H9 (cell line): ENCODE measurements around the gene PHKA2. TPM values are rescaled to one million over a fixed set of nuclear protein-coding genes. Genes with fewer than 3 reads are reported as not detected.

Experiments used
- DNase-seq: peaks from one replicate; pipeline ENCODE4 v3.0.0-alpha.2; 2017
- H2AFZ ChIP-seq: one replicate; pipeline ENCODE4 v1.6.1; 2013; ENCODE audit warnings: mild to moderate bottlenecking, low read length, control low read depth, moderate library complexity
- H2AK5ac ChIP-seq: 2 replicates; pipeline ENCODE4 v1.6.1; 2013; ENCODE audit warnings: low read length, control low read depth, mixed read lengths; ENCODE audit not compliant: insufficient read length
- H2BK120ac ChIP-seq: one replicate; pipeline ENCODE4 v1.6.1; 2013; ENCODE audit warnings: low read depth, mild to moderate bottlenecking, low read length, control low read depth, inconsistent platforms; ENCODE audit not compliant: poor library complexity, severe bottlenecking
- H2BK12ac ChIP-seq: 2 replicates; pipeline ENCODE4 v1.6.1; 2013; ENCODE audit warnings: low read length, control low read depth, mixed read lengths, low read depth; ENCODE audit not compliant: insufficient read length
- H2BK15ac ChIP-seq: 2 replicates; pipeline ENCODE4 v1.6.1; 2013; ENCODE audit warnings: low read depth, low read length, control low read depth
- H2BK20ac ChIP-seq: one replicate; pipeline ENCODE4 v1.6.1; 2013; ENCODE audit warnings: low read depth, mild to moderate bottlenecking, low read length, control low read depth, inconsistent platforms; ENCODE audit not compliant: poor library complexity, severe bottlenecking
- H2BK5ac ChIP-seq: 2 replicates; pipeline ENCODE4 v1.6.1; 2013; ENCODE audit warnings: low read length, control low read depth, mixed read lengths; ENCODE audit not compliant: insufficient read length
- H3K14ac ChIP-seq: 2 replicates; pipeline ENCODE4 v1.6.1; 2013; ENCODE audit warnings: low read length, control low read depth; ENCODE audit not compliant: insufficient read depth
- H3K18ac ChIP-seq: 2 replicates; pipeline ENCODE4 v1.6.1; 2013; ENCODE audit warnings: low read depth, mild to moderate bottlenecking, mixed read lengths, low read length, control low read depth; ENCODE audit not compliant: insufficient read length
- H3K23ac ChIP-seq: 2 replicates; pipeline ENCODE4 v1.6.1; 2013; ENCODE audit warnings: low read length, control low read depth, mixed read lengths, low read depth; ENCODE audit not compliant: insufficient read length
- H3K23me2 ChIP-seq: 2 replicates; pipeline ENCODE4 v1.6.1; 2013; ENCODE audit warnings: low read depth, mild to moderate bottlenecking, mixed read lengths, low read length, control low read depth; ENCODE audit not compliant: insufficient read length, poor library complexity, severe bottlenecking
- H3K27ac ChIP-seq: 2 replicates; pipeline ENCODE4 v1.5.1; 2013; ENCODE audit warnings: low read length, control low read depth, mixed read lengths, low read depth; ENCODE audit not compliant: insufficient read length
- H3K27me3 ChIP-seq: 2 replicates; pipeline ENCODE4 v1.6.1; 2013; ENCODE audit warnings: low read length, control low read depth, inconsistent platforms; ENCODE audit not compliant: insufficient read depth
- H3K4ac ChIP-seq: 2 replicates; pipeline ENCODE4 v1.6.1; 2013; ENCODE audit warnings: low read depth, mild to moderate bottlenecking, control low read depth, inconsistent platforms, low read length, moderate library complexity
- H3K4me1 ChIP-seq: 2 replicates; pipeline ENCODE4 v1.6.1; 2013; ENCODE audit warnings: low read length, control low read depth, inconsistent platforms; ENCODE audit not compliant: insufficient read depth
- H3K4me2 ChIP-seq: 2 replicates; pipeline ENCODE4 v1.6.1; 2013; ENCODE audit warnings: low read length, control low read depth, mixed read lengths; ENCODE audit not compliant: insufficient read length, insufficient read depth
- H3K56ac ChIP-seq: 2 replicates; pipeline ENCODE4 v1.6.1; 2013; ENCODE audit warnings: low read depth, mild to moderate bottlenecking, mixed read lengths, low read length, control low read depth; ENCODE audit not compliant: insufficient read length
- H3K79me1 ChIP-seq: 2 replicates; pipeline ENCODE4 v1.6.1; 2013; ENCODE audit warnings: low read depth, mild to moderate bottlenecking, moderate library complexity, low read length, control low read depth, inconsistent platforms; ENCODE audit not compliant: insufficient read depth, poor library complexity, severe bottlenecking
- H3K79me2 ChIP-seq: 2 replicates; pipeline ENCODE4 v1.6.1; 2013; ENCODE audit warnings: low read length, control low read depth, inconsistent platforms; ENCODE audit not compliant: insufficient read depth
- H3K9ac ChIP-seq: 2 replicates; pipeline ENCODE4 v1.6.1; 2013; ENCODE audit warnings: low read length, control low read depth, mixed read lengths; ENCODE audit not compliant: insufficient read length; ENCODE audit errors: extremely low read depth
- H3K9me3 ChIP-seq: one replicate; pipeline ENCODE4 v1.6.1; 2013; ENCODE audit warnings: low read depth, low read length, inconsistent platforms; ENCODE audit not compliant: control insufficient read depth
- H3T11ph ChIP-seq: one replicate; pipeline ENCODE4 v1.6.1; 2013; ENCODE audit warnings: mild to moderate bottlenecking, low read length, control low read depth, inconsistent platforms
- H4K20me1 ChIP-seq: one replicate; pipeline ENCODE4 v1.6.1; 2013; ENCODE audit not compliant: control insufficient read depth, insufficient read length, insufficient read depth
- H4K5ac ChIP-seq: 2 replicates; pipeline ENCODE4 v1.6.1; 2013; ENCODE audit warnings: low read depth, mild to moderate bottlenecking, mixed read lengths, low read length, control low read depth; ENCODE audit not compliant: insufficient read length
- H4K8ac ChIP-seq: replicated peaks from 2 replicates; pipeline ENCODE4 v1.6.1; 2013; ENCODE audit warnings: low read length, control low read depth, mixed read lengths, low read depth; ENCODE audit not compliant: insufficient read length
- H4K91ac ChIP-seq: 2 replicates; pipeline ENCODE4 v1.6.1; 2013; ENCODE audit warnings: low read depth, mild to moderate bottlenecking, moderate library complexity, mixed read lengths, low read length, control low read depth; ENCODE audit not compliant: insufficient read length
- H3K27ac Mint-ChIP-seq, 3 experiments: 2 replicates in 2 of 3; 3 replicates in 1 of 3; pipeline ENCODE4 v1.8.0; 2020 to 2021; ENCODE audit warnings: mixed read lengths in 3 of 3, mild to moderate bottlenecking in 1 of 3, moderate library complexity in 1 of 3
- H3K27me3 Mint-ChIP-seq: 2 replicates; pipeline ENCODE4 v1.8.0; 2021; ENCODE audit warnings: low read depth, mild to moderate bottlenecking, moderate library complexity, mixed read lengths
- H3K36me3 Mint-ChIP-seq, 3 experiments: 2 replicates in 2 of 3; 3 replicates in 1 of 3; pipeline ENCODE4 v1.8.0; 2020 to 2021; ENCODE audit warnings: low read depth in 3 of 3, mixed read lengths in 3 of 3; ENCODE audit not compliant: insufficient read depth in 1 of 3
- H3K4me1 Mint-ChIP-seq, 2 experiments: 2 replicates each; pipeline ENCODE4 v1.8.0; 2020; ENCODE audit warnings: mixed read lengths in 2 of 2
- H3K4me3 Mint-ChIP-seq, 2 experiments: 2 replicates in 1 of 2; 3 replicates in 1 of 2; pipeline ENCODE4 v1.8.0; 2020 to 2021; ENCODE audit warnings: mild to moderate bottlenecking in 2 of 2, mixed read lengths in 2 of 2, moderate library complexity in 1 of 2
- H3K9me3 Mint-ChIP-seq, 2 experiments: 2 replicates in 1 of 2; 3 replicates in 1 of 2; pipeline ENCODE4 v1.8.0; 2020; ENCODE audit warnings: mild to moderate bottlenecking in 2 of 2, mixed read lengths in 2 of 2, moderate library complexity in 1 of 2
- CTCF ChIP-seq: fragments of 200-600 bp; sonication (generic); conservative IDR thresholded peaks from 3 replicates; pipeline ENCODE4 v1.8.0; 2021; ENCODE audit warnings: antibody characterized with exemption, mild to moderate bottlenecking
- WGBS: extraction: QIAGEN DNeasy Blood & Tissue Kit; methylation state at CpG from one replicate; pipeline ENCODE4 v1.1.7; 2013; ENCODE audit warnings: missing lambda C conversion rate, low lambda C conversion rate, mixed read lengths; ENCODE audit not compliant: insufficient read length; ENCODE audit errors: extremely low coverage; 5-methylcytosine and 5-hydroxymethylcytosine counted together
- total RNA-seq: library from RNA; stranded (reverse); gene quantifications from 2 replicates; pipeline ENCODE4 v1.2.1, GENCODE V29; 2021

The PHKA2 gene
- total RNA-seq, 1 experiment from 2014 or later, result 24.2 TPM

- Histone ChIP-seq H3K4me2 (no peak overlapping the region), H4K91ac (no peak overlapping the region), H3K27me3 (no peaks in the 10 kb centered on the region), H3K4ac (no peak overlapping the region), H4K5ac (no peak overlapping the region), H2BK5ac (no peak overlapping the region), H3K14ac (no peak overlapping the region), H3K18ac (no peak overlapping the region), H2AK5ac (no peak overlapping the region), H3K23ac (no peak overlapping the region), H4K20me1 (no peaks in the 10 kb centered on the region), H2BK20ac (no peak overlapping the region), H3K9ac (no peak overlapping the region), H4K8ac (no peak overlapping the region), H3K27ac (no peak overlapping the region), H3T11ph (no peak overlapping the region), H3K9me3 (peaks cover 43% of the 10 kb centered on the region), H2BK15ac (no peak overlapping the region), H3K23me2 (no peaks in the 10 kb centered on the region), H3K79me2 (no peaks in the 10 kb centered on the region), H2BK12ac (no peak overlapping the region), H3K79me1 (no peaks in the 10 kb centered on the region), H3K4me1 (no peaks in the 10 kb centered on the region), H2AFZ (no peak overlapping the region), H2BK120ac (no peak overlapping the region), H3K56ac (no peak overlapping the region)
- no CpG with 5 or more reads among the region's 18 CpGs for WGBS
- peak; percentile 24 for DNase-seq
- no peak for TF ChIP-seq CTCF
- no peak overlapping the region for H3K27ac Mint-ChIP-seq
- peaks cover 75% of the 10 kb centered on the region in 2 experiments for H3K9me3 Mint-ChIP-seq
- H3K4me1 Mint-ChIP-seq, result peaks cover 2 to 3% of the 10 kb centered on the region in 2 experiments
- H3K36me3 Mint-ChIP-seq, result peaks cover 4 to 40% (median 20%) of the 10 kb centered on the region in 3 experiments; a peak in 4 of 7 replicates
- H3K27me3 Mint-ChIP-seq, result no peaks in the 10 kb centered on the region; the same call in 1 of the 2 replicates
- no peak overlapping the region for H3K4me3 Mint-ChIP-seq
These were observed 88.5 kb downstream of the PHKA2 start for GRCh38 chrX:18895189-18895951.
